ACC112 (cell line): ENCODE data around the gene YIF1A.

Experiments used
- H2AFZ ChIP-seq: fragments of 200-600 bp; sonication (generic); one replicate; pipeline ENCODE4 v1.6.0; 2017; ENCODE audit warnings: antibody characterized with exemption, low read length; ENCODE audit not compliant: unreplicated experiment
- H3K27ac ChIP-seq: fragments of 200-600 bp; sonication (generic); 2 replicates; pipeline ENCODE4 v1.5.1; 2014; ENCODE audit warnings: low read depth, mild to moderate bottlenecking, antibody characterized with exemption, low read length, moderate library complexity
- H3K27me3 ChIP-seq: fragments of 200-600 bp; sonication (generic); 2 replicates; pipeline ENCODE4 v1.6.1; 2014; ENCODE audit warnings: mild to moderate bottlenecking, antibody characterized with exemption, low read length, moderate library complexity, mixed read lengths; ENCODE audit not compliant: insufficient read depth
- H3K36me3 ChIP-seq: fragments of 200-600 bp; sonication (generic); 2 replicates; pipeline ENCODE4 v1.6.1; 2016; ENCODE audit warnings: mild to moderate bottlenecking, antibody characterized with exemption, low read length, moderate library complexity, mixed read lengths; ENCODE audit not compliant: insufficient read depth
- H3K4me1 ChIP-seq: fragments of 200-600 bp; sonication (generic); one replicate; pipeline ENCODE4 v1.6.1; 2016; ENCODE audit warnings: low read length, mixed read lengths; ENCODE audit not compliant: insufficient read depth, unreplicated experiment, control insufficient read depth
- H3K4me3 ChIP-seq: fragments of 200-600 bp; sonication (generic); 2 replicates; pipeline ENCODE4 v1.5.1; 2014; ENCODE audit warnings: mild to moderate bottlenecking, low read depth, low read length
- H3K79me2 ChIP-seq: fragments of 200-600 bp; sonication (generic); one replicate; pipeline ENCODE4 v1.6.0; 2016; ENCODE audit warnings: low read length; ENCODE audit not compliant: control insufficient read depth, unreplicated experiment, insufficient read depth

Gene YIF1A

DNA sequence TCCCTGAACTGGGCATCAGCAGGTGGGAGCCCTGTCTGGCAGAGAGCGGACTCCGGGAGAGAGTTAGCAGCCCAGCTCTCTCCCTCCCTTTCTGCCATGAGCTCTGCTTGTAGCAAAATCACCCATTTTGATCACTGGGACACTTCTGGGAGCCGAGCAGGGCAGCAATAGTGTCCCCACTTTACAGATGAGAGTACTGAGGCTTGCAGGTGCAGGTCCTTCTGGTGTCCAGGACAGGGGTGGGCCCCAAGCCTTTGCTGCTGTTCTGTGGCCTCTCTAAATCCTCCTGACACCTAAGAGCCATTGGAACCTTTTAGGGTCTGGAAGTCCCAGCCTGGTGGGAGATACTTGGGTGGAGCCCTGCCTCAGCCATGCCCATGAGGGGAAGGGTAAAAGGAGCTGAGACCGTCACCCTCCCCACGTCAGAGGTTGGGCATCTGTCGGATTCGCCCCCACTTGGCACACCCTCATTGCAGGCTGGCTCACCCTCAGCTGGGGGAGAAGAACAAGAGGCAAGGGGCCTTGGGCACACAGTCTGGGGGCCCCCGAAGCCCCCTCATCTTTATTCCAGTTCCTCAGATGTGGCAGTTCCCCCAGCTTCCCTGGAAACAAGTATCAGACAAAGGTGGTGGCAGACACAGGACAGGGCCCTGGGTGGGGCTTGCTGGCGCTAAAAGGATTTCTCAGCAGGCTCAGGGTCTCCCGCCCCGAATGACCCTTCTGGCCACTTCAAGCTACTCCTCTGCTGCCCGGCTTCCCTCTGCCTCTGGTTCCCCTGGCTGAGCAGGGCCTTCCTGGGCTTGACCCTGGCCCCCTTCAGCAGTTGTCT, 42.8 kb upstream of the YIF1A start:
- no peak overlapping the region for H3K4me3 ChIP-seq
- no peaks in the 10 kb centered on the region for H3K27me3 ChIP-seq
- H3K79me2 ChIP-seq = peaks cover 31% of the 10 kb centered on the region
- H3K27ac ChIP-seq = no peak overlapping the region
- H2AFZ ChIP-seq = no peak overlapping the region
- peaks cover 8% of the 10 kb centered on the region; the same call in 1 of the 2 replicates for H3K36me3 ChIP-seq
- H3K4me1 ChIP-seq = peaks cover 33% of the 10 kb centered on the region

DNA sequence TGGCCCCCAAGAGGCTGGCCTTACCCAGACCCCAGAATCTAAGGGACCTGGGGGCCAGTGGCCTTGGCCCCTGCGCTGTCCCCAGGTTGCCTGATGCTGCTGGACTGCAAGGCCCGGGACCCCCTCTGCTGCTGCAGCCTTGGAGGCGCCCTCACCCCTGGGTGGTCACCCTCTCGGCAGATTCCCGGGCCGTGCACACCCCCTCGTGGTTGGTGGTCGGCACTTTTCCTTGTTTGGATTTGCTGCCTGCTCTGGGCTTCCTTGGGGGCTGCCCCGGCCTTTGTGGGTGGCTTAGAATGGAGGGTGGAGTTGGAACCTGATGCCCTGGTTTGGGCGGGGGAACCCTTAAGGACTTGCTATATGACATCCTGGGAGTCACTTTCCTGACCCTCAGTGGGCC, 42.0 kb upstream of the YIF1A start:
- Histone ChIP-seq H3K4me1 (peaks cover 41% of the 10 kb centered on the region), H3K79me2 (peaks cover 30% of the 10 kb centered on the region), H3K27ac (no peak overlapping the region), H3K4me3 (no peak overlapping the region), H2AFZ (no peak overlapping the region), H3K27me3 (no peaks in the 10 kb centered on the region), H3K36me3 (peaks cover 8% of the 10 kb centered on the region; the same call in 1 of the 2 replicates)

DNA sequence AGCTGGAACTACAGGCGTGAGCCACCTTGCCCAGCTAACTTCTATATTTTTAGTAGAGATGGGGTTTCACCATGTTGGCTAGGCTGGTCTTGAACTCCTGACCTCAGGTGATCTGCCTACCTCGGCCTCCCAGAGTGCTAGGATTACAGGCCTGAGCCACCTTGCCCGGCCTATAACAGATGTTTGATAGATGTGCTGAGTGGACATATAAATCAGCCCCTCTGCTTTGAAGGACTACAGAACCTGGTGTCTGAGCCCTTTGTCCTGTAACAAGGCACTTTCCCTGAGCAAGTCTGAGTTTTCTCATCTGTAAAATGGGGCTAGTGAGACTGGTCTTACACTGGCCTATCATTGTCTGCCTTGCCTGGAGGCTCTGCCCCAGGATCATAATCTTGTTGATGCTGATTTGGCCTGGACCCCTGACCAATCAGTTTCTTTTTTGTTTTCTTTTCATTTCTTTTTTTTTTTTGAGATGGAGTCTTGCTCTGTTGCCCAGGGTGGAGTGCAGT, 40.3 kb upstream of the YIF1A start:
- peaks cover 49% of the 10 kb centered on the region for H3K4me1 ChIP-seq

DNA sequence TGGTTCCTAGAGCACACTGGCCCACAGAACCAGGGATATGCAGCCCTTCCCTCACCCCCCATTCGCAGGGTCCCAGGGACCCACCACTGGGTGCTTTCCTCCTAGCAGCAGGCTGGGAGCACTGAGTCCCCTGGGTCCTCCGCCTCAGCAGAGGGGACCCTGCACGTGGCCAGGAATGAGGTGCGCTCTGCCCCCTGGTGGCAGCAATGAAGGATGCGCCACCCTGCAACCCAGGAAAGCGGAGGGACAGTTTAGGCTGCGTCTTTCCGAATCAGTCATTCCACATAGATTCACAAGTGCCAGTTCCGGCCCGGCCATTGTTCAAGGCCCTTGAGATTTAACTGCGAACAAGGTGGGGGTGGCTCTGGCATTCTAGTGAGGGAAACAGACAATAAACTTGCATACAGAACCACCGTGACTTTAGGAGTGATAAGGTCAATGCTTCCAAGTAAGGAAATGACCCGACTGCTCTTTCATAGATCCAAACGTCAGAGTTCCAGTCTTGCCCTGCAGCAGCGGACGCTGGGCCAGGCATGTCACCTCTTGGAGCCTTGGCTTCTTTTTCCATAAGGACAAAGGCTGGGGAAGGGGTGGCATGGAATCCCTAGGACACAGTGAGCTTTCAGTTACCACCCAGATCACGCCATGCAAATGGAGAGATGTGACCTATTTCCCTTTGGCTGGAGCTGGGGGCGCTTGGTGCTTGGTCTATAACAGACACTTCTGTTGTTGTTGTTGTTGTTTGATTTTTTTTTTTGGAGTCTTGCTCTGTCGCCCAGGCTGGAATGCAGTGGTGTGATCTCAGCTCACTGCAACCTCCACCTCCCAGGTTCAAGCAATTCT, 39.6 kb upstream of the YIF1A start:
- no peak overlapping the region for H2AFZ ChIP-seq
- H3K79me2 ChIP-seq = peaks cover 7% of the 10 kb centered on the region
- peaks cover 48% of the 10 kb centered on the region for H3K4me1 ChIP-seq
- peak overlapping the region; percentile 86 for H3K27ac ChIP-seq
- peaks cover 8% of the 10 kb centered on the region; the same call in 1 of the 2 replicates for H3K36me3 ChIP-seq
- no peaks in the 10 kb centered on the region for H3K27me3 ChIP-seq
- no peak overlapping the region; the same call in 1 of the 2 replicates for H3K4me3 ChIP-seq

More for the DNA sequence above, 40.3 kb upstream of the YIF1A start:
- Histone ChIP-seq H3K27ac (0 out of 2 replicates have a peak overlapping the region, but pooled peaks have one; percentile 16), H3K4me3 (no peak overlapping the region), H3K27me3 (no peaks in the 10 kb centered on the region), H2AFZ (no peak overlapping the region), H3K79me2 (peaks cover 13% of the 10 kb centered on the region), H3K36me3 (peaks cover 8% of the 10 kb centered on the region; the same call in 1 of the 2 replicates)

DNA sequence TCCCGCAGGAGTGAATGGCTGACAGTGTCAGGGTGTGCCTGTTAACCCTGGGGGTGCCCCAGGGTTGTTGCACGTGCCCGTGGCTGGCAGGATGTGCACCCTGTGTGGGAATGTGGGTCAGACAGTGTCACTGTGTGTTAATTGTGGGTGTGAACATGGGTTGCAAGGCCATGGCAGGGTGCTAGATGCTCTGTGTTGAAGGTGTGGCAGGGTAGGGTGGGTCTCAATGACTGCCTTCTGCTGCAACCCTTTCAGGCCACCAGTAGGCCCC, 39.0 kb upstream of the YIF1A start:
- H3K27ac ChIP-seq = peak overlapping the region; percentile 86
- H3K4me1 ChIP-seq = peaks cover 53% of the 10 kb centered on the region
- H3K27me3 ChIP-seq = no peaks in the 10 kb centered on the region
- H3K79me2 ChIP-seq = peaks cover 1% of the 10 kb centered on the region
- no peak overlapping the region for H2AFZ ChIP-seq
- H3K36me3 ChIP-seq = peaks cover 6% of the 10 kb centered on the region; the same call in 1 of the 2 replicates
- peak overlapping the region; percentile 47 for H3K4me3 ChIP-seq

DNA sequence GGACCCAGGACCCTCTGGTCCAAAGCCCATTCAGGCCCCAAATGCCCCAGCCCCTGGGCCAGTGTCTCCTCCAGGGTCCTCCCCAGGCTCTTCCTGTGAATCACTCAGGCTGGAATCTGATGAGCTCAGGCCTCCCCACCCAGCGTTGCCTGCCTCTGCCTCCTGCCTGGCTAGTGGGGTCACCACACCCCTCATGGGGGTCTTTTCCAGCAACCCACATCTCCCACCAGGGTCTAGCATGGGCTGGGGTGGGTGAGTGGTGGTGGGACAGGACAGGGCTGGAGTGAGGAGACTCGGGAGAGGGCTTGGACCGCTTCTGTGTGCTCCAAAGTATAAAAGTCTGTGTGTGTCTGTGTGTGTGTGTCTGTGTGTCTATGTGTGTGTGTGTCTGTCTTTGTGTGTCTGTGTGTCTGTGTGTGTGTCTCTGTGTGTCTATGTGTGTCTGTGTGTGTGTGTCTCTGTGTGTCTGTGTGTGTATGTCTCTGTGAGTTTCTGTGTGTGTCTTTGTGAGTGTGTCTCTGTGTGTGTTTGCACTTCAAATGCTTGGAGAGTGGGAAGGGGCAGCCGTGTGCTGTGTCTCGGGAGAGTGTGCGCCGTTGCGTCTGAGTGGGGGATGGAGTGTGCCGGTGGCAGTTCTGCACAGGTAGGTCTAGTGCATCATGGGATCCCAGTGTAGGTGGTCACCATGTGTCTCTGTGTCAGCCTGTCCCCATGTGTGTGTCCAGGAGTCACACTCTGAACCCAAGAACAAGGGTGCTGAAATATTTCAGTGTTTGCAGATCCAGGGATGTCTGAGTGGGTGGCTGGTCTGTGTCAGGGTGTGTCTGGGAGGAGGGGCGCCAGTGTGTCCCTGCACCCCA, 38.5 kb upstream of the YIF1A start:
- H2AFZ ChIP-seq = no peak overlapping the region
- peaks cover 59% of the 10 kb centered on the region for H3K4me1 ChIP-seq
- peaks cover under 1% of the 10 kb centered on the region; the same call in 1 of the 2 replicates for H3K36me3 ChIP-seq
- no peaks in the 10 kb centered on the region for H3K79me2 ChIP-seq
- H3K27me3 ChIP-seq = no peaks in the 10 kb centered on the region
- peak overlapping the region; percentile 86 for H3K27ac ChIP-seq
- peak overlapping the region; percentile 47 for H3K4me3 ChIP-seq

DNA sequence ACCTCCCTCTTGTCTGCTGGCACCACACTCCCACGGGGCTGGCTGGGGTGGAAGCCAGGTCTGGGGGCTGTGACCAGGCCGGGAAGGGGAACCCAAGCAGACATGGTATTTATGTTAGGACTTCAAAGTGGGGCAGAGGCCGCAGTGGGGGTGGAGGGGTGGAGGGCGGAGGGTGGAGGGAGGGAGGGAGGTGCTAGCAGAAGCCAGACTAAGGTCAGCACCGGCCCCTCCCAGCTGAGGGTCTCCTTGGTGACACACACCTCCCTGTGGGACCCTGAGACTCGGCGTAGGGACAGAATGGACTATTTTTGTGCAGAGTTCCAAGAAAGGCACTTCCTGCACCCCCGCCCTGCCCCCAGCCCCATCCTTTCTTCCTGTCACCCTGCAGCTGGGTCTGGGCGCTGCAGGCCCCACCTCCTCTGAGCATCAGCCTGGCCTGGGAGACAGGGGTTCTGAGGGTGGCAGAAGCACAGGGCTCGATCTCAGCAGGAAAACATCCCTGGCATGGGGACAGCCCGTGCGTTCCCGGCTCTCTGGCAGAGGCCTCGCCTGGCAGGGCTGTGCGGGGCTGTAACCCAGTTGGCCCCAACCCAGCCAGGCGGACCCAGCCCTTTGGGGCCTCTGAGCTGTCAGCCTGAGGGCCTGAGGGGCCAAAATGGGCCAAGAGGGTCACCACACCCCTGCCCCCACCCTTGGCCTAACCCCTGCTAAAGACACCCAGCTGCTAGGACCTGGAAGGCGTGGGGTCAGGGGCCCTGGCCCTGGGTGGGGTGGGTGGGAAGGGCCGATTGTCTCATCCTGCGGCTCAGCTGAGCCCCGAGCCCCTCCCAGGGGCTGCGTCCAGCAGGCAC, 37.5 kb upstream of the YIF1A start:
- Histone ChIP-seq H3K27ac (peak overlapping the region; percentile 86), H3K4me1 (peaks cover 67% of the 10 kb centered on the region), H3K4me3 (no peak overlapping the region), H3K79me2 (no peaks in the 10 kb centered on the region), H2AFZ (no peak overlapping the region), H3K36me3 (no peaks in the 10 kb centered on the region), H3K27me3 (no peaks in the 10 kb centered on the region)

DNA sequence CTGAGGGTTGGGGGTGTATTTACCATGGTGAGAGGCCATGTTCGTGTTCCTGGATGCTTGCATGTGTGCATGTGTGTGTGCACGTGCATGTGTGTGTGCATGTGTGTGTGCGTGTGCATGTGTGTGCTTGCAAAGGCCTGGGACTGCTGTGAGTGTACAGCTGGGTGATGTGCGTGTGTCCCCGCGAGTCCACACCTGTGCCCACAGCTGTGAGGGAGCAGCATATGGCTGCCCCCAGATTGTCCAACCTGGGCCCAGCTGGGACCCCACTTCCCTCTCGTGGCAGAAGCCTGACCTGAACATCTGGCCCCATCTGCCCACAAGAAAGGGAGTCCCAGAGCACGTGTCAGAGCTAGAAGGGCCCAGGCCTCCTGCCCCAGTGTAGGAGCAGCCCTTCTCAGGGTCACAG, 36.3 kb upstream of the YIF1A start:
- Histone ChIP-seq H3K36me3 (no peaks in the 10 kb centered on the region), H3K4me3 (no peak overlapping the region), H3K79me2 (no peaks in the 10 kb centered on the region), H3K27me3 (no peaks in the 10 kb centered on the region), H3K4me1 (peaks cover 68% of the 10 kb centered on the region), H3K27ac (peak overlapping the region; percentile 86), H2AFZ (no peak overlapping the region)

DNA sequence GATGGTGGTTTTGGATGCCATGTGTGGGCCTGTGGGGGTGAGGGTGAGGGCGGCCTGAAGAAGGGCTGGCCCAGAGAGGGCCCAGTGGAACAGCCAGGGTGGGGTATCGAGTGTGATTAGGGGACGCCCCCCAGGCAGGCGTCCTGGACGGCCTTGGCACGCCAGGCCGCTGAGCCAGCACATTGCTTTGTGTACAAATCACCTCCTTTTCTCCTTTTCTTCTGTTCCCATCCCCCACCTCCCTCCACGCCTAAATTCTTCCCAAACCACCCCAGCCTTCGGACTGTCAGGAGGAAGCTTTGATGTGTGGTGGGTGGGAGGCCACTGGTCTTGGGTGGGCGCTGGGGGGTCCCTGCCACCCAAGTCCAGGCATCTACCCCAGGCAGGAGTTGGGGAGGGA, 35.7 kb upstream of the YIF1A start:
- Histone ChIP-seq H3K36me3 (no peaks in the 10 kb centered on the region), H3K4me1 (peaks cover 68% of the 10 kb centered on the region), H3K79me2 (no peaks in the 10 kb centered on the region), H3K4me3 (no peak overlapping the region), H2AFZ (no peak overlapping the region), H3K27ac (peak overlapping the region; percentile 14; the same call in 1 of the 2 replicates), H3K27me3 (no peaks in the 10 kb centered on the region)
